Keratinocyte (primary cell): ENCODE results near the gene SLC39A3. TPM values are rescaled to one million over a fixed set of nuclear protein-coding genes. Genes with fewer than 3 reads are reported as not detected.

ENCODE experiments used
- DNase-seq: peaks from one replicate; pipeline ENCODE4 v3.0.0-alpha.2; 2011; ENCODE audit warnings: low read depth, missing footprints, low spot score
- FAIRE-seq: peaks from 2 replicates; lab custom pipeline; 2011; peaks lifted over from hg19 to GRCh38; lab: Jason Lieb, UNC
- H2AFZ ChIP-seq: 2 replicates; pipeline ENCODE4 v1.6.0; 2012; ENCODE audit warnings: low read length, control low read depth, inconsistent platforms; ENCODE audit not compliant: control insufficient read depth
- H3K27ac ChIP-seq: 2 replicates; pipeline ENCODE4 v1.5.1; 2011; ENCODE audit warnings: low read length; ENCODE audit not compliant: control insufficient read depth, insufficient read depth
- H3K27me3 ChIP-seq: 3 replicates; pipeline ENCODE4 v1.6.0; 2011; ENCODE audit warnings: low read length; ENCODE audit not compliant: control insufficient read depth, insufficient read depth; ENCODE audit errors: extremely low read depth
- H3K36me3 ChIP-seq, 2 experiments: 2 replicates in 1 of 2; 3 replicates in 1 of 2; pipeline ENCODE4 v1.5.1; 2011; ENCODE audit warnings: low read length in 2 of 2, mild to moderate bottlenecking in 1 of 2; ENCODE audit not compliant: control insufficient read depth in 2 of 2, insufficient read depth in 2 of 2; ENCODE audit errors: extremely low read depth in 1 of 2
- H3K4me1 ChIP-seq: 3 replicates; pipeline ENCODE4 v1.5.1; 2011; ENCODE audit warnings: low read length; ENCODE audit not compliant: control insufficient read depth, insufficient read depth; ENCODE audit errors: extremely low read depth
- H3K4me2 ChIP-seq: 3 replicates; pipeline ENCODE4 v1.6.0; 2011; ENCODE audit warnings: low read depth, low read length; ENCODE audit not compliant: control insufficient read depth, insufficient read depth; ENCODE audit errors: extremely low read depth
- H3K4me3 ChIP-seq, 3 experiments: fragments of 200-600 bp in 1 of 3; sonication (generic) in 1 of 3; 2 replicates in 2 of 3; 3 replicates in 1 of 3; pipeline ENCODE4 v1.5.1; 2011 to 2016; ENCODE audit warnings: low read length in 3 of 3, mild to moderate bottlenecking in 3 of 3, control low read depth in 2 of 3, inconsistent platforms in 1 of 3, low read depth in 1 of 3, mixed read lengths in 1 of 3, mixed run types in 1 of 3, moderate library complexity in 1 of 3; ENCODE audit not compliant: control insufficient read depth in 2 of 3, insufficient read depth in 2 of 3; ENCODE audit errors: extremely low read depth in 1 of 3
- H3K79me2 ChIP-seq: 2 replicates; pipeline ENCODE4 v1.6.0; 2012; ENCODE audit warnings: low read length; ENCODE audit not compliant: control insufficient read depth, insufficient read depth
- H3K9ac ChIP-seq: 3 replicates; pipeline ENCODE4 v1.6.0; 2011; ENCODE audit warnings: low read length; ENCODE audit not compliant: control insufficient read depth, insufficient read depth; ENCODE audit errors: extremely low read depth
- H3K9me1 ChIP-seq: 3 replicates; pipeline ENCODE4 v1.6.0; 2011; ENCODE audit warnings: low read length; ENCODE audit not compliant: control insufficient read depth, insufficient read depth; ENCODE audit errors: extremely low read depth
- H3K9me3 ChIP-seq: 2 replicates; pipeline ENCODE4 v1.5.1; 2012; ENCODE audit warnings: low read depth, low read length; ENCODE audit not compliant: control insufficient read depth
- H4K20me1 ChIP-seq: 3 replicates; pipeline ENCODE4 v1.6.0; 2011; ENCODE audit warnings: low read length; ENCODE audit not compliant: control insufficient read depth, insufficient read depth; ENCODE audit errors: extremely low read depth
- CTCF ChIP-seq, 3 experiments: IDR thresholded peaks in 1 of 3; conservative IDR thresholded peaks in 1 of 3; optimal IDR thresholded peaks in 1 of 3; 2 replicates in 2 of 3; 3 replicates in 1 of 3; pipeline versions ENCODE3 to v1.5.1; 2011; ENCODE audit warnings: low read length in 3 of 3, mild to moderate bottlenecking in 3 of 3, moderate library complexity in 2 of 3, control low read depth in 1 of 3, inconsistent platforms in 1 of 3; ENCODE audit not compliant: insufficient read depth in 2 of 3; ENCODE audit errors: extremely low read depth in 1 of 3
- EZH2 ChIP-seq: IDR thresholded peaks from one replicate; pipeline ENCODE4 v1.6.1; 2012; ENCODE audit warnings: inconsistent platforms, mild to moderate bottlenecking, low read length, moderate library complexity
- dilution Hi-C: fragments of 300-500 bp; cut with MboI; formaldehyde crosslinking; loops from one replicate; pipeline ENCODE4 v1.7.0; 2020; ENCODE audit warnings: low sequenced_read_pairs; ENCODE audit not compliant: extremely low pct_ligation_motif_present
- polyA plus RNA-seq, 5 experiments: library from polyadenylated mRNA; depleted of rRNA in 3 of 5; stranded (reverse) in 3 of 5; stranded (forward) in 1 of 5; unstranded in 1 of 5; fragments of >200 nt; gene quantifications; 1 replicate in 1 of 5; 2 replicates in 3 of 5; 3 replicates in 1 of 5; pipeline versions ENCODE4 v1.2.1 to v1.2.3, GENCODE V29; 2011 to 2012; ENCODE audit warnings: missing spikeins in 2 of 5, low read depth in 1 of 5, low replicate concordance in 1 of 5

The SLC39A3 gene
- polyA plus RNA-seq, 1 donor (not counting 4 experiments of a cell fraction or from before 2014, with no cell fraction given): 26.2 TPM

- Histone ChIP-seq H3K4me2 (no peak overlapping the region), H3K4me3 (no peak overlapping the region), H3K9ac (no peak overlapping the region), H3K4me1 (no peaks in the 10 kb centered on the region), H3K79me2 (peaks cover 51% of the 10 kb centered on the region), H3K9me3 (no peaks in the 10 kb centered on the region), H3K36me3 (peaks cover 24 to 28% of the 10 kb centered on the region in 2 experiments), H2AFZ (no peak overlapping the region), H4K20me1 (peaks cover 16% of the 10 kb centered on the region), H3K9me1 (no peaks in the 10 kb centered on the region), H3K27ac (no peak overlapping the region), H3K27me3 (no peaks in the 10 kb centered on the region)
- dilution Hi-C loops: no loop called here
- TF ChIP-seq CTCF (optimal IDR thresholded peaks at IDR 0.05 in 1 of 3, IDR thresholded peaks at IDR 0.05 in 1 of 3, conservative IDR thresholded peaks at IDR 0.05 in 1 of 3; ENCODE audit: extremely low read depth in 1 of 3, insufficient read depth in 2 of 3, low read length in 3 of 3) (no peak), EZH2 (no peak)
- FAIRE-seq (no peak), DNase-seq (no peak)
Measured at GRCh38 chr19:2768365-2769132, 28.7 kb upstream of the SLC39A3 start.

GRCh38 chr19:2767688-2768087, 27.9 kb upstream of the SLC39A3 start:
- no peak overlapping the region for H3K27ac ChIP-seq
- dilution Hi-C loops: no loop called here
- no peak overlapping the region for H3K4me3 ChIP-seq
- peaks cover 51% of the 10 kb centered on the region for H3K79me2 ChIP-seq
- H3K9me3 ChIP-seq: no peaks in the 10 kb centered on the region
- H3K4me2 ChIP-seq: no peak overlapping the region
- DNase-seq: no peak
- peaks cover 16% of the 10 kb centered on the region for H4K20me1 ChIP-seq
- no peak overlapping the region for H3K9ac ChIP-seq
- no peak for FAIRE-seq
- H3K9me1 ChIP-seq: no peaks in the 10 kb centered on the region
- no peaks in the 10 kb centered on the region for H3K27me3 ChIP-seq
- H2AFZ ChIP-seq: no peak overlapping the region
- no peaks in the 10 kb centered on the region for H3K4me1 ChIP-seq
- H3K36me3 ChIP-seq: peaks cover 28 to 30% of the 10 kb centered on the region in 2 experiments
- TF ChIP-seq CTCF (optimal IDR thresholded peaks at IDR 0.05 in 1 of 3, IDR thresholded peaks at IDR 0.05 in 1 of 3, conservative IDR thresholded peaks at IDR 0.05 in 1 of 3; ENCODE audit: extremely low read depth in 1 of 3, insufficient read depth in 2 of 3, low read length in 3 of 3): no peak
- TF ChIP-seq EZH2: no peak
